Endometrial microvascular endothelial cells (primary cell): Measurements from ENCODE around the gene RBM33. TPM values are rescaled to one million over a fixed set of nuclear protein-coding genes. Genes with fewer than 3 reads are reported as not detected.

Source experiments
- in situ Hi-C: cut with HindIII; loops from 2 replicates; pipeline ENCODE4 v1.10.0; 2017; ENCODE audit warnings: low sequenced_read_pairs, low pct_unique_long_range_greater_than_20kb; ENCODE audit errors: inconsistent ontology term
- total RNA-seq: library from RNA; depleted of rRNA; stranded (reverse); fragments of >200 nt; gene quantifications from one replicate; pipeline ENCODE4 v1.2.3, GENCODE V29; 2015; ENCODE audit errors: inconsistent ontology term

The RBM33 gene
- total RNA-seq, 1 donor from 2014 or later, result 12.4 TPM

GRCh38 chr7:155778349-155778748, 133.9 kb downstream of the RBM33 start:
- in situ Hi-C loops, result no loop called here

GRCh38 chr7:155780884-155781283, 136.4 kb downstream of the RBM33 start:
- in situ Hi-C loops, result no loop called here

GRCh38 chr7:155781433-155781832, 137.0 kb downstream of the RBM33 start:
- in situ Hi-C loops, result no loop called here

- in situ Hi-C loops, result no loop called here
Observed at GRCh38 chr7:155782466-155782865, 138.0 kb downstream of the RBM33 start.

- in situ Hi-C loops, result no loop called here
Observed at GRCh38 chr7:155785536-155785935, 141.1 kb downstream of the RBM33 start.

- in situ Hi-C loops, result no loop called here
Observed at GRCh38 chr7:155786491-155786890, 142.0 kb downstream of the RBM33 start.

GRCh38 chr7:155787171-155787851, 142.8 kb downstream of the RBM33 start:
- in situ Hi-C loops, result no loop called here

- in situ Hi-C loops, result no loop called here
Observed at GRCh38 chr7:155788616-155789000, 144.1 kb downstream of the RBM33 start.

GRCh38 chr7:155789001-155789725, 144.7 kb downstream of the RBM33 start:
- in situ Hi-C loops, result no loop called here

- in situ Hi-C loops, result no loop called here
Observed at GRCh38 chr7:155790666-155791065, 146.2 kb downstream of the RBM33 start.

- in situ Hi-C loops, result no loop called here
Observed at GRCh38 chr7:155791214-155791737, 146.8 kb downstream of the RBM33 start.

- in situ Hi-C loops, result no loop called here
Observed at GRCh38 chr7:155791836-155792235, 147.4 kb downstream of the RBM33 start.

GRCh38 chr7:155792315-155792960, 148.0 kb downstream of the RBM33 start:
- in situ Hi-C loops, result no loop called here

- in situ Hi-C loops, result no loop called here
Observed at GRCh38 chr7:155792999-155793560, 148.6 kb downstream of the RBM33 start.

GRCh38 chr7:155793720-155794119, 149.3 kb downstream of the RBM33 start:
- in situ Hi-C loops, result no loop called here

- in situ Hi-C loops, result no loop called here
Observed at GRCh38 chr7:155794196-155794595, 149.7 kb downstream of the RBM33 start.

GRCh38 chr7:155795401-155795800, 150.9 kb downstream of the RBM33 start:
- in situ Hi-C loops, result no loop called here

- in situ Hi-C loops, result no loop called here
Observed at GRCh38 chr7:155795951-155796350, 151.5 kb downstream of the RBM33 start.

- in situ Hi-C loops, result no loop called here
Observed at GRCh38 chr7:155796381-155797261, 152.2 kb downstream of the RBM33 start.
